ENCODE measurements around the gene RPL3.

DNA sequence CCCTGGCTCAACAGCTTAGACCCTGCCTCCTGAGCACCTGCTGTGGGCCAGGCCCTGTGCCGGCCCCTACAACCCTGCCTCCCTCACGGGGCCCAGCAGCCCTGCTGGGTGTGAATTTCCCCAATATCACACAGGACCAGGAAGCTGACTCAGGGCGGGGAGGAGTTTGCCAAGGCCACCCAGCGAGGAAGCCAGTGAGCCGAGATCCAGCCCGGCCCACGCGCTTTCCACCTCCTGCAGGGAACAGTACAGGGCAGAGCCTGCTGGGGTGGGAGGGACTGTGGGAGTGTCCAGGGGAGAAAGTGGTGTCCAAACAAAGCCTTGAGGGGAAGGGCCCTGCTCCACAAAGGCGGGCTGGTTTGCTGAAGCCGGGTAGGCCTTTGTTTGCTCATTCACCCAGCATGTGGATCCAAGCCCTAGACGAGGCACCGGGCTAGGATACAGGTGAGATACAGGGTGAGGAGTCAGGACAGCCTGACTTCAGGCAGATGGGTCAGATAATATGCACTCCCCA, 26.8 kb downstream of the RPL3 start:
- no peak for TF ChIP-seq CTCF (conservative IDR thresholded peaks at IDR 0.05)
- TF ChIP-seq EZH2 (IDR thresholded peaks at IDR 0.05; ENCODE audit: low read depth), result no peak
